NCI-H1105 (cell line): ENCODE measurements around the gene RHO.
A peak's percentile ranks its signal among the peaks of the same experiment; 100 is the strongest.

ENCODE experiments used
- DNase-seq: peaks from one replicate; lab custom pipeline; 2025; lab: John Stamatoyannopoulos, UW

The RHO gene

DNA sequence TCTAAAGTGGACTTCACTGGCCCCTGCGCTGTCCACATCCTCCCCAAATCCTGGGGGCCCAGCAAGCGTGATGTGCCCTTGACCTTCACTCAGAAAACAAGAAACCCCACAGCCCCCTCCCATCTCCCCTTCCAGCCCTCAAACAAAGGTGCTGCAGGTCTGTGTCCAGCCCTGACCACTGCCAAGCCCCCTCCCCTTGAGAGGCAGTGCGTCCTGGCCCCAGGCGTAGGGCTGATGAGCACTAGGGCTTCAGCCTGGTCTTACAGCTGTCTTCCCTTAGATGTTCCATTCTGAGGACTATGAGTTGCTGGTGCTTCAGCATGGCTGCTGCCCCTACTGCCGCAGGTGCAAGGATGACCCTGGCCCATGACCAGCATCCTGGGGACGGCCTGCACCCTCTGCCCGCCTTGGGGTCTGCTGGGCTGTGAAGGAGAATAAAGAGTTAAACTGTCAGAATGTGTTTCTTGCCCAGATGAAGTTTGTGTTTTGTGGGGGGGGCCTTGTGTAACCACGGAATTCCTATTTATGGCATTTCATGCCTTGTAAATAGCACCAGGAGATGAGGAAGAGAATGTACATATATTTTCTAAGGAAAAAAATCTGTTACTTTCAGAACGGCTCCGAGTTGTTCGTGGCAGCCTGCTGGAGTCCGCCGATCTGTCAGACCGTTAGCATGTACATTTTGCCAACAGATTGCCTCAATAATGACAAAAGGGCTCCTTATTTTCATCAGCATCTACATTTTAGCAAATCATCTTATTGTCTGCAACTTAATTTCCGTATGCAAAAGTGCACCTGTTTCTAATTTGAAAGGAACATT is 8.3 kb upstream of the RHO start:
- no peak for DNase-seq

DNA sequence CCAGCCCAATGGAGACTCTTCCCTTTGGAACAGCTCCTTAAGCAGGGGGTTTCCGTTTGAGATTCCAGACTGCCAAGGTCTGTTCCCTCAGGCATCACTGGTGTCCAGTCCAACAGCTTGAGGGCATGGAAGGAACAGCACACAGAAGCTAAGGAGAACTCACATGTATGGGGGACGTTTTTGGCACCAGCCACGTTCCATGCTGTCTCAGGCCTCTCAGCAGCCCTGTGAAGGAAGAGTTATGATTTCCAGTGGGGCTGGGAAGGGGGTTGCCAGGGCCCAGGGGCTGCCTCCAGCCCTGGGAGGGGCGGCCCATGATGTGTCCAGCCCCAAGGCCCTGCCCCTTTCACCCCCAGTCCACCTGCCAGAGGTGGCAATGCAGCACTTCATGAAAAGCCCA is 7.5 kb upstream of the RHO start:
- DNase-seq: peak; percentile 33

DNA sequence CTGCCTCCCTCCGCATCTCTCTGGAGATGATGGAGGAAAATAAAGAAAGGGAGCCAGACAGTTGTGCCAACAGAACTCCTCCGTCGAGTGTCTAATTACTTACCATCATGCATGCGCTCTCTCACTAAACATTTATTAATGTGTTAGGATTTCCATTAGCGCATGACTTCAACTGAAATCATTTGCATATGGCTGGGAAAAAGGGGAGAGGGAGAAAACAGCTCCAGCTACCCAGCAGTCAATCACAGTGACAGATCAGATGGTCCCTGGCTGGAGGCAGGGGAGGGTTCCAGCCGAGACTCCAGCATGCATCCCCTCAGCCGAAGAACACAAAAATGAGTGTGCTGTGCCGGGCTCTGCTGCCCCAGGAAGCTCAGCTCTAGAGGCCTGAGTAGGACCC is 6.8 kb upstream of the RHO start:
- DNase-seq: peak; percentile 64

DNA sequence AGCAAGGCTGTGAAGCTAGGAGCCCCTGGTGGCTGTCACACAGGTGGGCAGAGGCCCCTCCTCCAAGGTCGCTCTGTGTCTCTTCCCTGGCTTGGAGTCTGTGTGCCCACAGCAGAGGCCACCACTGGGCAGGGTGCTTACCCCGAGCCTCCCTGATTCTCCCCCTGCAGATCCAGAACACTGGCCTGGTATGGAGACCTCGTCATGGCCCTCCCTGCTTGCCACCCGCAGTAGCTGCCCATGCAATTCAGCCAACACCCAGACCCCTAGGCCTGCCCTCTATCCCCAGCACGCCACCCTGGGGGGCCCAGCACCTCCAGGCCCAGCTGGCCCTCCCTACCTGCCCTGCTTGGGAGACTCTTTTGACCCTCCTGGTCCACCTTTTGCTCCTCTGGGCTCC is 5.5 kb upstream of the RHO start:
- no peak for DNase-seq

DNA sequence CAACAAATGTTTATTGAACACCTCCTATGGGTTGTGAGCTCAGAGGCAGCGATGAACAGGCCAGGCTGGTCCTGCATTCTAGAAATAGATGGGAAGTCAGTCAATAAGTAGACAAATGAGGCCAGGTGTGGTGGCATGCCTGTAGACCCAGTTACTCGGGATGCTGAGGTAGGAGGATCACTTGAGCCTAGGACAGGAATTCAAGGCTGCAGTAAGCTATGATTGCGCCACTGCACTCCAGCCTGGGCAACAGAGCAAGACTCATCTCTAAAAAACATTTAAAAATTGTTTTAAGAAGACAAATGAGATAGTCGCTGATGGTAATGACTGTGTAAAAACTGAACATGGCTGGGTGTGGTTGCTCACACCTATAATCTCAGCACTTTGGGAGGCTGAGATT is 4.4 kb upstream of the RHO start:
- no peak for DNase-seq

DNA sequence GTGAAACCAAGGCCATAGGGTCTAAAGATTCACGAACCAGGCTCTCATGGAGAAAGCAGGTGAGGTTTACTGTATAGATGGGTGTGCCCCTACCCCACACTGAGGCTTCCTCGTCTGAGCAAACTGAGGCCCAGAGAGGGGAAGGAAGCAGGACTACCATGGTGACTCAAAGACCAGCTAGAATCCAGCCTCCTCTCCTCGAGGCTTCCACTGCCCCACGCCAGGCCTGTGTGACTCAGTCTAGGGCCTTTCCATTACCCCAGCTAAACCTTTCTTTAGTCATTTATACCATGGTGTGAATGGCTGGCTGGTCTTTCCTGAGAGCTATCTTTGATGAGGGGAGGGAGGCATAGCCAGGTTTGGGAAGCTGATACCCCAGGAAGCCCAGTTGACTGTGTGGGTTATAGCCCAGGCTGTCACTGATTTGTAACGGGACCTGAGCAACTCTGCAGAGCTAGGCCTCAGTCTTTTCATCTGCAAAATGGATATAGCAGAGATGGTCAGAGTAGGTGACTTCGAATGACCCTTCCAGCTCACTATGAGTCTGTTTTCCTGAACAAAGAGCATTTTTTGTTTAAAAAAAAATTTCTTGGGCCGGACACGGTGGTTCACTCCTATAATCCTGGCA is 3.0 kb upstream of the RHO start:
- DNase-seq: no peak

DNA sequence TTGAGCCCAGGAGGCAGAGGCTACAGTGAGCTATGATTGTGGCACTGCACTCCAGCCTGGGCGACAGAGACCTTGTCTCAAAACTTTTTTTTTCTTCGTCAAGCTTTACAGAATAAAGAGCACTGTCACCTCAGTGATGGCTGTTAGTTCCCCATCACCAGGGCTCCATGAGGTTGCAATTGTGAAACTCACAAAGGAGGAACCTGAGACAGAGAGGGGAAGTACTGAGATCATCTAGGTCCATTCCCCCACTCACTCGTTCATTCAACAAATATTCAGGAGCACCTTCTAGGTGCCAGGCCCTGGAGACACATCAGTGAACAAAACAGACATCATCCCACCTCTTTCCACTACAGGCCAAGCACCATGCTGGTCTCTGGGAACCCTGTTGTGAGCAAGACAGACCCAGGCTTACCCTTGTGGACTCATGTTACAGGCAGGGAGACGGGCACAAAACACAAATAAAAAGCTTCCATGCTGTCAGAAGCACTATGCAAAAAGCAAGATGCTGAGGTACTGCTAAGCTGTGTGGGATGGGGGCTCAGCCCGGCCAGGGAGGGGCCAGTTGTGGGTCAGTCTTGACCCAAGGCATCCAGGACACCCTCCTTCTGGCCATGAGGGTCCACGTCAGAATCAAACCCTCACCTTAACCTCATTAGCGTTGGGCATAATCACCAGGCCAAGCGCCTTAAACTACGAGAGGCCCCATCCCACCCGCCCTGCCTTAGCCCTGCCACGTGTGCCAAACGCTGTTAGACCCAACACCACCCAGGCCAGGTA is 2.1 kb upstream of the RHO start:
- no peak for DNase-seq

DNA sequence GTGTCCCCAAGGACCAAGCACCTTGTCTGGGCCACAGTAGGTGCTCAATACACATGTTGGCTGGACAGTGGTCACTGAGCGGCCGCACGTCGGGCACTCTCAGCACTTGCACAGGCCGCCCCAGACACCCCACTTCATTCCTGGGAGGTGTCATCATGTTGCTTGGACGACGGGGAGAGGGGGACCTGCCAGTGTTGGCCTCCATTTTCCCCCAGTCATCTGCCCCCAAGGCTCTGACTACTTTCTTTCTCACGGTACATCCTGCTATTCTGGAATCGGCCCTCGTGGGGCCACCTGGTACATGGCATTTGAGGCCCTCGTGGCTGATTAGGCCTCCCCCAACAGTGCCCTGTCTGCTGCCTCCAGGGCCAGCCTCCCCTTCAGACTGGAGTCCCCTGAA is 1.2 kb upstream of the RHO start:
- no peak for DNase-seq

DNA sequence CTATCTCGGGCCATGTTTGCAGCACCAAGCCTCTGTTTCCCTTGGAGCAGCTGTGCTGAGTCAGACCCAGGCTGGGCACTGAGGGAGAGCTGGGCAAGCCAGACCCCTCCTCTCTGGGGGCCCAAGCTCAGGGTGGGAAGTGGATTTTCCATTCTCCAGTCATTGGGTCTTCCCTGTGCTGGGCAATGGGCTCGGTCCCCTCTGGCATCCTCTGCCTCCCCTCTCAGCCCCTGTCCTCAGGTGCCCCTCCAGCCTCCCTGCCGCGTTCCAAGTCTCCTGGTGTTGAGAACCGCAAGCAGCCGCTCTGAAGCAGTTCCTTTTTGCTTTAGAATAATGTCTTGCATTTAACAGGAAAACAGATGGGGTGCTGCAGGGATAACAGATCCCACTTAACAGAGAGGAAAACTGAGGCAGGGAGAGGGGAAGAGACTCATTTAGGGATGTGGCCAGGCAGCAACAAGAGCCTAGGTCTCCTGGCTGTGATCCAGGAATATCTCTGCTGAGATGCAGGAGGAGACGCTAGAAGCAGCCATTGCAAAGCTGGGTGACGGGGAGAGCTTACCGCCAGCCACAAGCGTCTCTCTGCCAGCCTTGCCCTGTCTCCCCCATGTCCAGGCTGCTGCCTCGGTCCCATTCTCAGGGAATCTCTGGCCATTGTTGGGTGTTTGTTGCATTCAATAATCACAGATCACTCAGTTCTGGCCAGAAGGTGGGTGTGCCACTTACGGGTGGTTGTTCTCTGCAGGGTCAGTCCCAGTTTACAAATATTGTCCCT is 1.2 kb downstream of the RHO start:
- DNase-seq: no peak

DNA sequence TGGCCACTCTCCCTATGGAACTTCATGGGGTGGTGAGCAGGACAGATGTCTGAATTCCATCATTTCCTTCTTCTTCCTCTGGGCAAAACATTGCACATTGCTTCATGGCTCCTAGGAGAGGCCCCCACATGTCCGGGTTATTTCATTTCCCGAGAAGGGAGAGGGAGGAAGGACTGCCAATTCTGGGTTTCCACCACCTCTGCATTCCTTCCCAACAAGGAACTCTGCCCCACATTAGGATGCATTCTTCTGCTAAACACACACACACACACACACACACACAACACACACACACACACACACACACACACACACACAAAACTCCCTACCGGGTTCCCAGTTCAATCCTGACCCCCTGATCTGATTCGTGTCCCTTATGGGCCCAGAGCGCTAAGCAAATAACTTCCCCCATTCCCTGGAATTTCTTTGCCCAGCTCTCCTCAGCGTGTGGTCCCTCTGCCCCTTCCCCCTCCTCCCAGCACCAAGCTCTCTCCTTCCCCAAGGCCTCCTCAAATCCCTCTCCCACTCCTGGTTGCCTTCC is 1.9 kb downstream of the RHO start:
- DNase-seq: no peak

DNA sequence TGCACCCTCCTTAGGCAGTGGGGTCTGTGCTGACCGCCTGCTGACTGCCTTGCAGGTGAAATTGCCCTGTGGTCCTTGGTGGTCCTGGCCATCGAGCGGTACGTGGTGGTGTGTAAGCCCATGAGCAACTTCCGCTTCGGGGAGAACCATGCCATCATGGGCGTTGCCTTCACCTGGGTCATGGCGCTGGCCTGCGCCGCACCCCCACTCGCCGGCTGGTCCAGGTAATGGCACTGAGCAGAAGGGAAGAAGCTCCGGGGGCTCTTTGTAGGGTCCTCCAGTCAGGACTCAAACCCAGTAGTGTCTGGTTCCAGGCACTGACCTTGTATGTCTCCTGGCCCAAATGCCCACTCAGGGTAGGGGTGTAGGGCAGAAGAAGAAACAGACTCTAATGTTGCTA is 2.4 kb downstream of the RHO start:
- no peak for DNase-seq

DNA sequence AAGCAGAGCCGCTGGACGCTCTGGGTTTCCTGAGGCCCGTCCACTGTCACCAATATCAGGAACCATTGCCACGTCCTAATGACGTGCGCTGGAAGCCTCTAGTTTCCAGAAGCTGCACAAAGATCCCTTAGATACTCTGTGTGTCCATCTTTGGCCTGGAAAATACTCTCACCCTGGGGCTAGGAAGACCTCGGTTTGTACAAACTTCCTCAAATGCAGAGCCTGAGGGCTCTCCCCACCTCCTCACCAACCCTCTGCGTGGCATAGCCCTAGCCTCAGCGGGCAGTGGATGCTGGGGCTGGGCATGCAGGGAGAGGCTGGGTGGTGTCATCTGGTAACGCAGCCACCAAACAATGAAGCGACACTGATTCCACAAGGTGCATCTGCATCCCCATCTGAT is 3.3 kb downstream of the RHO start:
- no peak for DNase-seq

DNA sequence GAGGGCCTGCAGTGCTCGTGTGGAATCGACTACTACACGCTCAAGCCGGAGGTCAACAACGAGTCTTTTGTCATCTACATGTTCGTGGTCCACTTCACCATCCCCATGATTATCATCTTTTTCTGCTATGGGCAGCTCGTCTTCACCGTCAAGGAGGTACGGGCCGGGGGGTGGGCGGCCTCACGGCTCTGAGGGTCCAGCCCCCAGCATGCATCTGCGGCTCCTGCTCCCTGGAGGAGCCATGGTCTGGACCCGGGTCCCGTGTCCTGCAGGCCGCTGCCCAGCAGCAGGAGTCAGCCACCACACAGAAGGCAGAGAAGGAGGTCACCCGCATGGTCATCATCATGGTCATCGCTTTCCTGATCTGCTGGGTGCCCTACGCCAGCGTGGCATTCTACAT is 3.8 kb downstream of the RHO start:
- no peak for DNase-seq

DNA sequence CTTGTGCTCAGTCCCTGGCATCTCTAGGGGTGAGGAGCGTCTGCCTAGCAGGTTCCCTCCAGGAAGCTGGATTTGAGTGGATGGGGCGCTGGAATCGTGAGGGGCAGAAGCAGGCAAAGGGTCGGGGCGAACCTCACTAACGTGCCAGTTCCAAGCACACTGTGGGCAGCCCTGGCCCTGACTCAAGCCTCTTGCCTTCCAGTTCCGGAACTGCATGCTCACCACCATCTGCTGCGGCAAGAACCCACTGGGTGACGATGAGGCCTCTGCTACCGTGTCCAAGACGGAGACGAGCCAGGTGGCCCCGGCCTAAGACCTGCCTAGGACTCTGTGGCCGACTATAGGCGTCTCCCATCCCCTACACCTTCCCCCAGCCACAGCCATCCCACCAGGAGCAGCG is 5.0 kb downstream of the RHO start:
- DNase-seq: no peak

DNA sequence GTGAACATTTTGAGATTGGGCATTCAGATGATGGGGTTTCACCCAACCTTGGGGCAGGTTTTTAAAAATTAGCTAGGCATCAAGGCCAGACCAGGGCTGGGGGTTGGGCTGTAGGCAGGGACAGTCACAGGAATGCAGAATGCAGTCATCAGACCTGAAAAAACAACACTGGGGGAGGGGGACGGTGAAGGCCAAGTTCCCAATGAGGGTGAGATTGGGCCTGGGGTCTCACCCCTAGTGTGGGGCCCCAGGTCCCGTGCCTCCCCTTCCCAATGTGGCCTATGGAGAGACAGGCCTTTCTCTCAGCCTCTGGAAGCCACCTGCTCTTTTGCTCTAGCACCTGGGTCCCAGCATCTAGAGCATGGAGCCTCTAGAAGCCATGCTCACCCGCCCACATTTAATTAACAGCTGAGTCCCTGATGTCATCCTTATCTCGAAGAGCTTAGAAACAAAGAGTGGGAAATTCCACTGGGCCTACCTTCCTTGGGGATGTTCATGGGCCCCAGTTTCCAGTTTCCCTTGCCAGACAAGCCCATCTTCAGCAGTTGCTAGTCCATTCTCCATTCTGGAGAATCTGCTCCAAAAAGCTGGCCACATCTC is 6.1 kb downstream of the RHO start:
- DNase-seq: no peak

DNA sequence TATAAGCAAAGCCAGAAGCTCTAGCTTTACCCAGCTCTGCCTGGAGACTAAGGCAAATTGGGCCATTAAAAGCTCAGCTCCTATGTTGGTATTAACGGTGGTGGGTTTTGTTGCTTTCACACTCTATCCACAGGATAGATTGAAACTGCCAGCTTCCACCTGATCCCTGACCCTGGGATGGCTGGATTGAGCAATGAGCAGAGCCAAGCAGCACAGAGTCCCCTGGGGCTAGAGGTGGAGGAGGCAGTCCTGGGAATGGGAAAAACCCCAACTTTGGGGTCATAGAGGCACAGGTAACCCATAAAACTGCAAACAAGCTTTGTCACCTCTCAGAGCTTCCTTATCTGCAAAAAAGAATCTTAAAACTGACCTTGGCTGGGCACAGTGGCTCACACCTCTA is 6.6 kb downstream of the RHO start:
- DNase-seq: no peak

DNA sequence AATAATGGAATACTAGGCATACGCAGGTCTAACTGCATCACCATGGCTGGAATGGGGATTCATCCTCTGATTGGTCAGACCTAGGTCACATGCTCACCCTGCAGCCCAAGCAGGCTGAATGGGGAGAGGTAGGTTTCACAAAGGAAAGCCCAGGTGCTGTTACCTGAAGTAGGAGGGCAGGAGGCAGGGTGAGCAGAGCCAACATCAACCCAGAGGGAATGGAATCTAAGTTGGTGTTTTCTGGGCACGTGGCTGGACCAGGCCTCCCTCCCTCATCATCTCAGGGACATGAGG is 7.9 kb downstream of the RHO start:
- no peak for DNase-seq

DNA sequence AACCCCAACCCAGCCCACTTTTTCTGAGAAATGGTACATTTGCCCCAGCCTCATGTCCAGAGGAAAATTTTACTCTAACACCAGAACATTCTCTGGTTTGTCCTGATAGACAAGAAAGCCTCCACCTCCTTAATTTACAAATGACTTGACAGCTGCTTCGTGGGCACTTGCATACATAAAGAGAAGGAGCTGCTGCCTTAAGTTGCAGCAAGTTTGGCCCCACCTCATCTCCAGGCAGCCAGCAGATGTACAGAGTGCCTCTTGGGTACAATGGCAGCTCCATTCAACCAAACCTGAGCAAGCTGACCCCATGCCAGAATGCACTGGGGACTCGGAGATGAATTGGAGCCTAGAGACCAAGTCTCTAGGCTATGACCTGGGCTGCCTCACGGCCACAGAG is 8.4 kb downstream of the RHO start:
- no peak for DNase-seq

DNA sequence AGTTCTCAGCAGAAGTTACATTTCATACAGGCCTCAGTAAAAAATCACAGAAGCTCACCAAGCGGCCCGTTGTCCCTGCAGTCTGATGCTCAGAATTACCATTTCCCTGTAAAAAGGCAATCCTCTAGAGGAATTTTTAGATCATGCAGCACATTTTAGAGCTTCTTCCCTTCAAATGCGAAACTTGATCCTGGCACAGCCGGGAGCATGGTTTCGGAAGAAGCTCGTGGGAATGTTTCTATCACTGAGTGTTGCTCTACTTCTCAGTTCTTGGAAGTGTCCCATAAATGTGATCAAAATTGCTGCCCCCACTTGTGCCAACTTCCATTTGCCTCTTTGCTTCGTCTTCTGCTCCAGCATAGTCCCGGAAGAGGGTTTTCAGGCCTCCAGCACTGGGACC is 10.8 kb downstream of the RHO start:
- DNase-seq: no peak

DNA sequence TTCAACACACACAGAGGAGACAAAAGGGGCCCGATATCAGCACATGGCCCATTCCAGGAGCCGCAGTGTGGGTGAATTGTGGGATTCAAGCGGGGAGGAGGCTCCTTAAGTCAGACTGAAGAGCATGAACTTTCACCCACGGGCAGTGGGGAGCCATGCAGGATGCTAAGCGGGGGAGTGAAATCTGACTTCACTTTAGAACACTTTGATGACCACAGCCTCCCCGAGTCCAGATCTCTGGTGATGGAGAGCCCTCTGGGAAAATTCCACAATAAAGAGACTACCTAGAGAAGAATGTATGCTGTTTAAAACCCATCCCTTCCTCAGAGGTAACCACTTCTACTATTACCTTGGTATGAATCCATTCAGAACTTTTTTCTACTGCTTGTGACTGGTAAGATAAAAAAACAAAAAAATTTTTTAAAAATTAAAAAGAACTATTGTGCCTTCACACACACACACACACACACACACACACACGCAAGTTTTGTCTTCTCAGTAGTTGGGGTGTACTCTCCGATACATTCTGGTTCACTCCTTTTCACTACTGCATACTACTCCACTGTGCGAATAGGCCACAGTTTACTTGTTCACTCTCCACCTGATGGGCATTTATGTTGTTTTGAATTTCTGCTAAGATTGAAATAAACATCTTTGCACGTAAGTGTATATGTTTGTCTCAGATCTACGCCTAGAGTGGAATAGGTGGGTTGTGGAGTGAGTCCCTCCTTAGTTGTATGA is 12.5 kb downstream of the RHO start:
- DNase-seq: no peak

DNA sequence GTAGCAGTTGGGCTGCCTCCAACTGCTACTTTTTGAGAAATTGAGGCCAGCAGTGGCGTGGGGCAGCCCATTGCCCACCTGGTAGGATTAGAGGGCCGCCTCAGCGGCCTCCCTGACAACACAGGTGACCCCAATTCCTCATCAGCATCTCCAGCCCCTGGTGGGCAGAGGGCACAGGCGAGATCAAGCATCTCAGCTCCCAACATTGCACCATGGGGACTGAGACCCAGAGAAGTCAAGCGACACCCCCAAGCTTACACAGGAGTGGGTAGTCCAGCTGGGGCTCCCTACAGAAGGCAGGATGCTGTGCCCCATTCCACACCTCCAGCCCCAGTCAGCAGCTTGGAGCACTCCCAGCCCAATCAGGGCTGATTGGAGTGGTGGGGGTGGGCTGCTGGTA is 14.3 kb downstream of the RHO start:
- no peak for DNase-seq
